K562 (cell line): ENCODE measurements around the gene P4HB. TPM values are rescaled to one million over a fixed set of nuclear protein-coding genes. Genes with fewer than 3 reads are reported as not detected.

Experiments used
- ATAC-seq: fragments of 200-7000 bp; cut with Tn5 transposase; 3 replicates; pipeline ENCODE4 v1.9.1; 2020; ENCODE audit warnings: moderate library complexity
- BruUV-seq: library from RNA; stranded (reverse); fragments of 400-500 nt; replicated peaks from 2 replicates; lab custom pipeline; 2021; lab: Mats Ljungman, UMichigan
- CTCF ChIA-PET: fragments of 300-600 bp; formaldehyde crosslinking; extraction: SDS; loops from one replicate; lab custom pipeline; 2021; ENCODE audit warnings: low intra/inter-chr PET ratio; lab: Yijun Ruan, JAX
- POLR2A ChIA-PET: fragments of 300-600, 350-650 bp; sonication (Branson Sonifier 250); formaldehyde crosslinking; extraction: SDS; loops from one replicate; lab custom pipeline; 2021; ENCODE audit warnings: antibody characterized with exemption, inconsistent platforms; lab: Yijun Ruan, JAX
- DNase-seq, 4 experiments: peaks; one replicate each; pipeline versions ENCODE4 v3.0.0 to v3.0.0-alpha.2; 2011 to 2018; ENCODE audit warnings: low spot score in 3 of 4, mixed read lengths in 3 of 4; ENCODE audit errors: extremely low read depth in 1 of 4
- FAIRE-seq: peaks from 2 replicates; lab custom pipeline; 2011; peaks lifted over from hg19 to GRCh38; lab: Jason Lieb, UNC
- H2AFZ ChIP-seq: 2 replicates; pipeline ENCODE4 v1.6.0; 2011; ENCODE audit warnings: low read depth, low read length, control low read depth, inconsistent platforms
- H3K27ac ChIP-seq: fragments of 200-600 bp; 3 replicates; pipeline ENCODE4 v1.8.0; 2011; ENCODE audit warnings: low read depth, mild to moderate bottlenecking, control low read depth, inconsistent platforms, low read length, moderate library complexity, mixed read lengths; ENCODE audit errors: extremely low read depth
- H3K27me3 ChIP-seq, 2 experiments: fragments of 300-600 bp in 1 of 2; 2 replicates in 1 of 2; 3 replicates in 1 of 2; pipeline versions ENCODE4 v1.6.0 to v1.8.0; 2011; ENCODE audit warnings: inconsistent platforms in 2 of 2, low read length in 2 of 2, mild to moderate bottlenecking in 1 of 2, mixed read lengths in 1 of 2, moderate library complexity in 1 of 2; ENCODE audit not compliant: control insufficient read depth in 2 of 2, insufficient read depth in 2 of 2
- H3K36me3 ChIP-seq: fragments of 300-600 bp; 3 replicates; pipeline ENCODE4 v1.8.0; 2011; ENCODE audit warnings: mild to moderate bottlenecking, low read length, inconsistent platforms; ENCODE audit not compliant: control insufficient read depth, insufficient read depth
- H3K4me1 ChIP-seq, 2 experiments: fragments of 200-600 bp in 1 of 2; replicated peaks in 1 of 2; 2 replicates in 1 of 2; 3 replicates in 1 of 2; pipeline versions ENCODE4 v1.5.1 to v1.8.0; 2011; ENCODE audit warnings: inconsistent platforms in 2 of 2, low read length in 2 of 2, mild to moderate bottlenecking in 1 of 2, mixed read lengths in 1 of 2, moderate library complexity in 1 of 2; ENCODE audit not compliant: control insufficient read depth in 2 of 2, insufficient read depth in 2 of 2
- H3K4me2 ChIP-seq: 2 replicates; pipeline ENCODE4 v1.6.1; 2011; ENCODE audit warnings: low read length, control low read depth, inconsistent platforms, mixed read lengths; ENCODE audit not compliant: insufficient read depth
- H3K4me3 ChIP-seq: fragments of 200-600 bp; sonication (generic), shearing (Covaris generic); 2 replicates; pipeline ENCODE4 v1.5.1; 2016; ENCODE audit warnings: control low read depth, inconsistent platforms
- H3K79me2 ChIP-seq: fragments of 200-600 bp; 3 replicates; pipeline ENCODE4 v1.8.0; 2011; ENCODE audit warnings: low read length, inconsistent platforms; ENCODE audit not compliant: control insufficient read depth, insufficient read depth
- H3K9ac ChIP-seq, 2 experiments: 2 replicates each; pipeline versions ENCODE4 v1.6.0 to v1.6.1; 2011; ENCODE audit warnings: low read depth in 2 of 2, low read length in 2 of 2, control low read depth in 1 of 2, inconsistent platforms in 1 of 2, mild to moderate bottlenecking in 1 of 2, mixed read lengths in 1 of 2; ENCODE audit not compliant: insufficient read depth in 1 of 2
- H3K9me1 ChIP-seq: one replicate; pipeline ENCODE4 v1.6.0; 2011; ENCODE audit warnings: inconsistent platforms, mild to moderate bottlenecking, low read length, moderate library complexity; ENCODE audit not compliant: control insufficient read depth, insufficient read depth
- H3K9me3 ChIP-seq: replicated peaks from 2 replicates; pipeline ENCODE4 v1.5.1; 2011; ENCODE audit warnings: low read depth, low read length, inconsistent platforms; ENCODE audit not compliant: control insufficient read depth, insufficient read depth
- H4K20me1 ChIP-seq: replicated peaks from 2 replicates; pipeline ENCODE4 v1.6.1; 2011; ENCODE audit warnings: low read length, inconsistent platforms, mixed read lengths; ENCODE audit not compliant: control insufficient read depth, insufficient read depth
- EP400 ChIP-seq: fragments of 450-650 bp; IDR thresholded peaks from 2 replicates; pipeline ENCODE4 v1.6.1; 2017; ENCODE audit warnings: antibody characterized with exemption, mild to moderate bottlenecking, moderate library complexity
- WGBS: fragments of 100-300 bp; shearing (Covaris generic); methylation state at CpG from one replicate; pipeline ENCODE4 v1.1.6; 2016; ENCODE audit warnings: low coverage, mixed read lengths; ENCODE audit not compliant: insufficient coverage; ENCODE audit errors: missing lambda C conversion rate; 5-methylcytosine and 5-hydroxymethylcytosine counted together
- in situ Hi-C: fragments of 300-500 bp; cut with MboI; formaldehyde crosslinking; loops from 4 replicates; pipeline ENCODE4 v1.15.0; 2018; ENCODE audit warnings: inconsistent platforms, mixed read lengths
- intact Hi-C: fragments of 100-400 bp; cut with micrococcal nuclease; formaldehyde crosslinking; loops from 2 replicates; pipeline ENCODE4 v1.14.2; 2022
- polyA plus RNA-seq, 8 experiments: library from polyadenylated mRNA; depleted of rRNA in 4 of 8; stranded (reverse) in 5 of 8; unstranded in 3 of 8; fragments of >200 nt; fragmentation: Nextera tagmentation in 2 of 8; fragmentation: Illumina TruSeq in 1 of 8; extraction: Ambion mirVana in 2 of 8; extraction: Trizol in 1 of 8; gene quantifications; 2 replicates each; pipeline versions ENCODE4 v1.2.1 to v1.2.3, GENCODE V29; 2011 to 2014; ENCODE audit warnings: inconsistent platforms in 1 of 8, missing spikeins in 1 of 8
- total RNA-seq, 7 experiments: library from RNA; depleted of rRNA in 6 of 7; stranded (reverse); fragments of >200 nt in 6 of 7; fragmentation: Illumina TruSeq in 2 of 7; extraction: Trizol in 2 of 7; gene quantifications; 2 replicates each; pipeline versions ENCODE4 v1.2.1 to v1.2.3, GENCODE V29; 2011 to 2021; ENCODE audit warnings: low replicate concordance in 1 of 7
- TF ChIP-seq, protein P1 (sequence below): fragments of 450-650 bp; IDR thresholded peaks from 2 replicates; pipeline ENCODE4 v1.6.1; 2016
- TF ChIP-seq, protein P2 (sequence below): sonication (generic); formaldehyde crosslinking; IDR thresholded peaks from 2 replicates; pipeline ENCODE4 v1.8.1; 2023; ENCODE audit warnings: mild to moderate bottlenecking, missing genetic modification reagents

P4HB gene
- total and polyA plus RNA-seq, 9 of the 15 experiments (the other 6 are each of a cell fraction or from before 2014, with no cell fraction given) = 4.4 to 645 (median 325) TPM

DNA sequence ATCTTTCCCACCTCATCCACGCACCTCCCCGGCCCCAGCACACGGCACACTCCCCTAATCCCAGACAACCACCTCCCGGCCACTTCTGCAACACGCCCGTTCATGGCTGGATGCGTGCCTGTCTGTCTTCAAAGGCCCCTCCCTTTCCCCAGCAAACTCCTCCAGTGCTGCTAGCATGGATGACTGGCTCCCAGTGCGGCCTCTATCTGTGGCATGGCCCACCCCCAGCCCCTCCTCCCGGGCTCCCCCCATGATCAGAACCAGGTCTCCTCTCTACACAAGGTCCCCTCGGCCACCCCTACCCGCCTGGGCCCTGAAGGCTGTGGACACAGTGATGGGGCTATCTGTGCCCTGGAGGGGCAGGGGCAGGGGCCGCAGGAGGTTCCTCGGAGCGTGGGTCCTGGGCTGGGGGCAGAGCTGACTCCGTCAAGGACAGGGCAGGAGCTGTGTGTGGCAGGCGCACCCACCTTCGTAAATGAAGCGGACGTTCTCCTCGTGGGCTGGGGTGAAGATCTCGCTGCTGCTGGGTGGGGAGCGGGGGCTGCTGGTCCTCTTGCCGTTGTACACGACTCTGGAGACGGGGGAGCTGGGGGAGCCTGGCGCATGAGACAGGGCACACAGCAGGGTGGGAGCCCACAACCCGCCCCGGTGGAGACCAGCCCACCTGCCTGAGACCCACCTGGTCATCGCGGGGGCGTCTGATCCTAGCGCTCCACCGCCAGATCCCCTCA, 36.4 kb downstream of the P4HB start:
- no peak overlapping the region for H3K4me3 ChIP-seq
- ChIA-PET POLR2A (interaction anchor here (1.2 to 1.4 kb wide), 2 partner anchors 9 to 20 kb away, joined by 3 to 6 read pairs; partner anchors contain the start of gene MCRIP1), CTCF (no interaction called here)
- in situ Hi-C loops = no loop called here
- no peaks in the 10 kb centered on the region for H3K9me3 ChIP-seq
- no peaks in the 10 kb centered on the region for H3K9me1 ChIP-seq
- FAIRE-seq (no peak), ATAC-seq (no peak), DNase-seq (no peak)
- no TSS peak for BruUV-seq
- no peaks in the 10 kb centered on the region for H3K27me3 ChIP-seq
- TF ChIP-seq, protein P1, sequence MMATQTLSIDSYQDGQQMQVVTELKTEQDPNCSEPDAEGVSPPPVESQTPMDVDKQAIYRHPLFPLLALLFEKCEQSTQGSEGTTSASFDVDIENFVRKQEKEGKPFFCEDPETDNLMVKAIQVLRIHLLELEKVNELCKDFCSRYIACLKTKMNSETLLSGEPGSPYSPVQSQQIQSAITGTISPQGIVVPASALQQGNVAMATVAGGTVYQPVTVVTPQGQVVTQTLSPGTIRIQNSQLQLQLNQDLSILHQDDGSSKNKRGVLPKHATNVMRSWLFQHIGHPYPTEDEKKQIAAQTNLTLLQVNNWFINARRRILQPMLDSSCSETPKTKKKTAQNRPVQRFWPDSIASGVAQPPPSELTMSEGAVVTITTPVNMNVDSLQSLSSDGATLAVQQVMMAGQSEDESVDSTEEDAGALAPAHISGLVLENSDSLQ = peak; percentile 12; the same call in 1 of the 2 replicates
- TF ChIP-seq, protein P2, sequence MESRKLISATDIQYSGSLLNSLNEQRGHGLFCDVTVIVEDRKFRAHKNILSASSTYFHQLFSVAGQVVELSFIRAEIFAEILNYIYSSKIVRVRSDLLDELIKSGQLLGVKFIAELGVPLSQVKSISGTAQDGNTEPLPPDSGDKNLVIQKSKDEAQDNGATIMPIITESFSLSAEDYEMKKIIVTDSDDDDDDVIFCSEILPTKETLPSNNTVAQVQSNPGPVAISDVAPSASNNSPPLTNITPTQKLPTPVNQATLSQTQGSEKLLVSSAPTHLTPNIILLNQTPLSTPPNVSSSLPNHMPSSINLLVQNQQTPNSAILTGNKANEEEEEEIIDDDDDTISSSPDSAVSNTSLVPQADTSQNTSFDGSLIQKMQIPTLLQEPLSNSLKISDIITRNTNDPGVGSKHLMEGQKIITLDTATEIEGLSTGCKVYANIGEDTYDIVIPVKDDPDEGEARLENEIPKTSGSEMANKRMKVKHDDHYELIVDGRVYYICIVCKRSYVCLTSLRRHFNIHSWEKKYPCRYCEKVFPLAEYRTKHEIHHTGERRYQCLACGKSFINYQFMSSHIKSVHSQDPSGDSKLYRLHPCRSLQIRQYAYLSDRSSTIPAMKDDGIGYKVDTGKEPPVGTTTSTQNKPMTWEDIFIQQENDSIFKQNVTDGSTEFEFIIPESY (CRISPR knock-in tag) = peak; percentile 49; the same call in 1 of the 2 replicates
- TF ChIP-seq EP400 = no peak
- H3K9ac ChIP-seq = peak overlapping the region in 1 of 2 experiments; percentile 75; a peak in 2 of 4 replicates
- intact Hi-C loops = loop anchor here (5.0 kb wide), 1 partner anchor 38 kb away; the partner anchor contains the start of gene P4HB
- no peaks in the 10 kb centered on the region for H3K36me3 ChIP-seq
- peaks cover 17 to 75% of the 10 kb centered on the region in 2 experiments for H3K4me1 ChIP-seq
- H4K20me1 ChIP-seq = no peaks in the 10 kb centered on the region
- no peak overlapping the region for H2AFZ ChIP-seq
- H3K79me2 ChIP-seq = no peaks in the 10 kb centered on the region
- no peak overlapping the region for H3K27ac ChIP-seq
- WGBS = 89% methylated on average over 21 of the region's 33 CpGs
- H3K4me2 ChIP-seq = no peak overlapping the region
